Measurements from ENCODE around the gene CCR8.
"Not testable (repeated sequence)": the region's sequence is repeated elsewhere in the genome, so short reads cannot be mapped to it uniquely, and the experiment has no call there.

CCR8 gene

GRCh38 chr3:39315420-39315819 is 14.1 kb upstream of the CCR8 start:
- DNase-seq (ENCODE audit: low read depth), result no peak

GRCh38 chr3:39317571-39318169 is 11.8 kb upstream of the CCR8 start:
- DNase-seq (ENCODE audit: low read depth), result no peak

- no peak for DNase-seq (ENCODE audit: low read depth)
Observed at GRCh38 chr3:39318301-39318700, 11.2 kb upstream of the CCR8 start.

- DNase-seq (ENCODE audit: low read depth), result no peak
Observed at GRCh38 chr3:39319249-39319648, 10.3 kb upstream of the CCR8 start.

- not testable (repeated sequence) for DNase-seq (ENCODE audit: low read depth)
Observed at GRCh38 chr3:39321574-39321983, 7.9 kb upstream of the CCR8 start.

- not testable (repeated sequence) for DNase-seq (ENCODE audit: low read depth)
Observed at GRCh38 chr3:39322209-39322715, 7.2 kb upstream of the CCR8 start.

- DNase-seq (ENCODE audit: low read depth), result no peak
Observed at GRCh38 chr3:39322936-39323335, 6.6 kb upstream of the CCR8 start.

- no peak for DNase-seq (ENCODE audit: low read depth)
Observed at GRCh38 chr3:39323494-39323893, 6.0 kb upstream of the CCR8 start.

- no peak for DNase-seq (ENCODE audit: low read depth)
Observed at GRCh38 chr3:39325236-39325635, 4.3 kb upstream of the CCR8 start.

GRCh38 chr3:39327053-39327745 is 2.3 kb upstream of the CCR8 start:
- DNase-seq (ENCODE audit: low read depth), result no peak

- no peak for DNase-seq (ENCODE audit: low read depth)
Observed at GRCh38 chr3:39327746-39328349, 1.7 kb upstream of the CCR8 start.

- no peak for DNase-seq (ENCODE audit: low read depth)
Observed at GRCh38 chr3:39330824-39331223, 1.3 kb downstream of the CCR8 start.

GRCh38 chr3:39332525-39332924 is 3.0 kb downstream of the CCR8 start:
- DNase-seq (ENCODE audit: low read depth), result no peak

- no peak for DNase-seq (ENCODE audit: low read depth)
Observed at GRCh38 chr3:39333607-39334006, 4.1 kb downstream of the CCR8 start.

- DNase-seq (ENCODE audit: low read depth), result no peak
Observed at GRCh38 chr3:39334205-39334604, 4.7 kb downstream of the CCR8 start.

- no peak for DNase-seq (ENCODE audit: low read depth)
Observed at GRCh38 chr3:39338201-39338600, 8.7 kb downstream of the CCR8 start.

- no peak for DNase-seq (ENCODE audit: low read depth)
Observed at GRCh38 chr3:39339086-39339485, 9.6 kb downstream of the CCR8 start.

GRCh38 chr3:39343076-39343717 is 13.7 kb downstream of the CCR8 start:
- DNase-seq (ENCODE audit: low read depth), result no peak

GRCh38 chr3:39343760-39344159 is 14.3 kb downstream of the CCR8 start:
- DNase-seq (ENCODE audit: low read depth), result no peak

- no peak for DNase-seq (ENCODE audit: low read depth)
Observed at GRCh38 chr3:39344746-39345344, 15.3 kb downstream of the CCR8 start.

- DNase-seq (ENCODE audit: low read depth), result no peak
Observed at GRCh38 chr3:39346785-39347585, 17.5 kb downstream of the CCR8 start.

- DNase-seq (ENCODE audit: low read depth), result no peak
Observed at GRCh38 chr3:39347586-39347876, 18.0 kb downstream of the CCR8 start.

All from GM04503 (cell line).